Measurements from ENCODE around the gene MBD3L5.
"Not testable (repeated sequence)": the region's sequence is repeated elsewhere in the genome, so short reads cannot be mapped to it uniquely, and the experiment has no call there.

MBD3L5 gene

GRCh38 chr19:7030278-7030677, at the start of gene MBD3L5:
Gene MBD3L5 (plus strand): TSS chr19:7030578. CDS start chr19:7030612, 34 bp downstream.
- not testable (repeated sequence) for DNase-seq (ENCODE audit: low spot score)

DNA sequence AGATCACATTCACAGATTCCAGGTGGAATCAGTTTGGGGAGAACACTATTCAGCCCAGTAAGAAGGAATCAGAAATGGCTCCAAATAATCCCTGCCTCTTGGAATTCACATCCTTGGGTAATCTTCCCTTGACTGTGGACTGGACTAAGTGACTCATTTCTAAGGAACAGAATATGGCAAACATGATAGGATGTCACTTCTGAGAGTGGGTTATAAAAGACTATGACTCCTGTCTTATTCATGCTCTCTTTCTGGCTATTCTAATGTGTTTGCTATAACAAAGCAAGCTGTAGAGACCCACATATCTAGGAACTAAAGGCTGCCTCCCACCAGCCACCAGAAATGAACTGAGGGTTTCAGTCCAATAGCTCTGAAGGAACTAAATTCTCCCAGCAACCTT, 46.9 kb upstream of the MBD3L5 start:
- DNase-seq (ENCODE audit: low spot score), result no peak

GRCh38 chr19:6987850-6988249, 42.5 kb upstream of the MBD3L5 start:
- no peak for DNase-seq (ENCODE audit: low spot score)

DNA sequence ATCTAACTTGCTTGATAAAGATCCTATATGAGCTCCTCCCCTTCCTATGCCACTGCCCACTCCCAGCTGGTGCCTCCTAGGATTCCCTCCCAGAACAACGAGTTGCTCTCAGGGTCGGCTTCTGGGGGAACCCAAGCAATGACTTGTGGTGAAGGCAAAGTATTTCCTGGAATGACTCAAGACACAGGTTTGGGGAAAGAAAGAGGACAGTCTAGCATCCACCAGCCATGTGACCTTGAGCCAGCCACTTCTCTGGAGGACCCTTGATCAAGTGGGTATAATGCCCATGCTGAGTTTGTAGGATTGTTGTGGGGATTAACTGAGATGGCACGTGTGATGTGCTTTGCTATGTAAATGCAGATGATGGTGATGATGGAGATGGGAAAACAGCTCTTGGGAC, 42.1 kb upstream of the MBD3L5 start:
- no peak for DNase-seq (ENCODE audit: low spot score)

GRCh38 chr19:6995054-6995453, 35.3 kb upstream of the MBD3L5 start:
- DNase-seq (ENCODE audit: low spot score), result no peak

- no peak for DNase-seq (ENCODE audit: low spot score)
Observed at GRCh38 chr19:6996810-6997209, 33.6 kb upstream of the MBD3L5 start.

- DNase-seq (ENCODE audit: low spot score), result no peak
Observed at GRCh38 chr19:6997679-6998445, 32.5 kb upstream of the MBD3L5 start.

- no peak for DNase-seq (ENCODE audit: low spot score)
Observed at GRCh38 chr19:6999933-7000332, 30.4 kb upstream of the MBD3L5 start.

GRCh38 chr19:7000333-7000732, 30.0 kb upstream of the MBD3L5 start:
- DNase-seq (ENCODE audit: low spot score), result no peak

GRCh38 chr19:7000816-7001215, 29.6 kb upstream of the MBD3L5 start:
- DNase-seq (ENCODE audit: low spot score), result no peak

- DNase-seq (ENCODE audit: low spot score), result peak; percentile 37
Observed at GRCh38 chr19:7004313-7004931, 26.0 kb upstream of the MBD3L5 start.

- DNase-seq (ENCODE audit: low spot score), result no peak
Observed at GRCh38 chr19:7006135-7006704, 24.2 kb upstream of the MBD3L5 start.

GRCh38 chr19:7007859-7008258, 22.5 kb upstream of the MBD3L5 start:
- DNase-seq (ENCODE audit: low spot score), result no peak

- DNase-seq (ENCODE audit: low spot score), result no peak
Observed at GRCh38 chr19:7010722-7011593, 19.4 kb upstream of the MBD3L5 start.

- peak; percentile 88 for DNase-seq (ENCODE audit: low spot score)
Observed at GRCh38 chr19:7013678-7014077, 16.7 kb upstream of the MBD3L5 start.

DNA sequence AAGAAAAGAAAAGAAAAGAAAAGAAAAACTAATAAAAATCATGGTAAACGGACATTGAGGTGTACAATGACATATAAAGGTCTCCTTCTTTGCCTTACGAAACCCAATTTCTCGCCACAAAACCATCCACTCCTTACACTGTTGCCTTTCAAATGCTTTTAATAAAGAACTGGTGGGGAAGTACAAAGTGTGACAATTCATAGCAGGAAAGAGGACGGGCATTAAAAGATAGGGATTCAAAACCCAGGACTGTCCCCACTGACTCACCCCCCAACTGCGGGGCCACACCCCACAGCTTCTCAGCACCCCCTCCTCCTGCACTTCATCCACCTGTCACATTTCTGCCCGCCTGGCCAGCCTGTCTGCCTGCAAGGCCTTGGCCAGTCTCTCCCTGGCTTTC, 11.6 kb upstream of the MBD3L5 start:
- no peak for DNase-seq (ENCODE audit: low spot score)

DNA sequence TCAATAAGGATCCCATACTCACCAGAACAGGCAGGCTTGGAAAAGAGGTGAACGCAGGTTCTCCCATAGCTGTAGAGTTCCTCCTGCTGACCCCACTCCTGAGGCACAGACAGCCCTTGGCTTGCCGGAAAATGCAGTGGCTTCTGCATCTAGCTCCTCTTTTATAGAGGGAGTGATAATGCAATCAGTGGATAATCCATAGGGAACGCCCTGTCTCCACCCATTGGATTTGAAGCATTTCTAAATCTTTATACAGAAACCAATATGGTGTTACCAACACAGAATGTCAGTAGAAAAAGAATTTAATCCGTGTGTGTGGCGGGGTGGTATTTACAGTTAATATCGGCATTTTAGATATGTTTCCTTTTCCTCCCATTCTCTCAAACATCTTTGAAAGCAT, 9.0 kb upstream of the MBD3L5 start, which contains the start of gene MBD3L2B:
Gene MBD3L2B, minus strand, starts transcription at position 101 of the 400 bp plus-strand sequence. Its CDS starts 34 bp downstream, at position 67.
- not testable (repeated sequence) for DNase-seq (ENCODE audit: low spot score)

- DNase-seq (ENCODE audit: low spot score), result not testable (repeated sequence)
Observed at GRCh38 chr19:7028790-7029189, 1.6 kb upstream of the MBD3L5 start.

- not testable (repeated sequence) for DNase-seq (ENCODE audit: low spot score)
Observed at GRCh38 chr19:7040079-7040478, 9.7 kb downstream of the MBD3L5 start, which contains the start of gene MBD3L4. Gene MBD3L4 (minus strand): TSS chr19:7040179. CDS start chr19:7040144, 35 bp downstream.

GRCh38 chr19:7041563-7041962, 11.2 kb downstream of the MBD3L5 start:
- DNase-seq (ENCODE audit: low spot score), result not testable (repeated sequence)

GRCh38 chr19:7049021-7049420, 18.6 kb downstream of the MBD3L5 start, which contains the start of gene MBD3L2:
Gene MBD3L2 (plus strand): TSS chr19:7049321. CDS start chr19:7049374, 53 bp downstream.
- not testable (repeated sequence) for DNase-seq (ENCODE audit: low spot score)

GRCh38 chr19:7051421-7051820, 21.0 kb downstream of the MBD3L5 start:
- not testable (repeated sequence) for DNase-seq (ENCODE audit: low spot score)
